ENCODE data around the gene USP17L28.
"Not testable (repeated sequence)": the region's sequence is repeated elsewhere in the genome, so short reads cannot be mapped to it uniquely, and the experiment has no call there.

- not testable (repeated sequence) for TF ChIP-seq CBX8 (IDR thresholded peaks at IDR 0.05; ENCODE audit: borderline replicate concordance, low read depth, low read length); SUZ12 (IDR thresholded peaks at IDR 0.05; ENCODE audit: low read length); CHD1 (IDR thresholded peaks at IDR 0.05; ENCODE audit: low read depth, low read length); CTCF (IDR thresholded peaks at IDR 0.05; ENCODE audit: control extremely low read depth in 1 of 3, insufficient read depth in 1 of 3, low read depth in 1 of 3, low read length in 3 of 3); POLR2AphosphoS5 (IDR thresholded peaks at IDR 0.05; ENCODE audit: low read depth, low read length); RNF2 (IDR thresholded peaks at IDR 0.05; ENCODE audit: borderline replicate concordance, low read depth, low read length, missing control alignments, poor library complexity, severe bottlenecking); ZNF274 (IDR thresholded peaks at IDR 0.05; ENCODE audit: borderline replicate concordance, extremely low read depth, low read length)
These were observed 23.8 kb upstream of the USP17L28 start, which contains the start of gene USP17L24 for GRCh38 chr4:9324865-9325264.
